ENCODE measurements around the gene OR52E6.

The OR52E6 gene

GRCh38 chr11:5841797-5842196 is at the start of gene OR52E6:
Gene OR52E6 (minus strand): TSS chr11:5841897. CDS start chr11:5841897, 0 bp downstream.
- DNase-seq (ENCODE audit: low read depth in 2 of 3, low spot score in 1 of 3), result no peak

GRCh38 chr11:5891216-5891800 is 49.6 kb upstream of the OR52E6 start:
- DNase-seq (ENCODE audit: low read depth in 2 of 3, low spot score in 1 of 3), result no peak

DNA sequence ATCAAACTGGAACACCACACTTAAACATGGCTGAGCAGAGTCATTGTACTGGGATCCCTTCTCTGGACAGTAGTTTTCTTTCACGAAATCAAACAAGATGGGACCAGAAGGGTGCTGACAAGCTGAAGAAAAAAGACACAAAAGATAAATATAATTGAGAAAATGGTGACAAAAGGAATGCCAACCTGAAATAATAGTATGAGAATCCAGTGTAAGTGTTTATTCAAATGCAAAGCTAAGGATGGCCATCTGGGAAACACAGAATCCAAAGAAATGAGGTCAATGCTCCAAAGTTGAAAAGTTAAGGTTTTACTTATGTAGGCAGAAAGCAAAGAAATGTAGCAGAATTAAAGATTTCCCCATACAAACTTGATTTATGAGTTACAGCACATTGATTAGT is 46.0 kb upstream of the OR52E6 start:
- DNase-seq (ENCODE audit: low read depth in 2 of 3, low spot score in 1 of 3), result no peak

GRCh38 chr11:5887172-5887571 is 45.5 kb upstream of the OR52E6 start:
- no peak for DNase-seq (ENCODE audit: low read depth in 2 of 3, low spot score in 1 of 3)

- DNase-seq (ENCODE audit: low read depth in 2 of 3, low spot score in 1 of 3), result no peak
These were observed 40.1 kb upstream of the OR52E6 start for GRCh38 chr11:5881756-5882155.

DNA sequence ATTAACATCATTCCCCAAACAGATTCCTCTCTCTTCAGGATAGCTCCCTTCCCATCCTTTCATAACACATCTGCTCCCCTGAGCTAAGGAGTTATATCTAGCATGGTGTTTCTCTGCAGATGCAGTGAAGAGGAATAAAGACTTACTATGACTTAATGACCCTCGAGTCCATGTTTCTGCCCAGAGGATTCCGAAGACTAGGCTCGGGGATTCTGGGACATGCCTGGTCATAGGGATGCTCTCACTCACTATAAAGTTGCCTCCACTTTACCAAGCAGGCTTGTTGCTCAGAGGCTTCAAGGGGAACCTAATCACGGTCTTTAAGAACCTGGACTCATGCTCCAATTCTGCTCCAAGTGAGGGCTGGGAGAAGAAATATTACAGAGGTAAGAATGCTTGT is 38.6 kb upstream of the OR52E6 start, which contains the start of gene OR52E4:
OR52E4 (plus strand) TSS at position 301 of the 400 bp plus-strand sequence. CDS start 3,664 bp downstream, outside the sequence.
- DNase-seq (ENCODE audit: low read depth in 2 of 3, low spot score in 1 of 3), result no peak

DNA sequence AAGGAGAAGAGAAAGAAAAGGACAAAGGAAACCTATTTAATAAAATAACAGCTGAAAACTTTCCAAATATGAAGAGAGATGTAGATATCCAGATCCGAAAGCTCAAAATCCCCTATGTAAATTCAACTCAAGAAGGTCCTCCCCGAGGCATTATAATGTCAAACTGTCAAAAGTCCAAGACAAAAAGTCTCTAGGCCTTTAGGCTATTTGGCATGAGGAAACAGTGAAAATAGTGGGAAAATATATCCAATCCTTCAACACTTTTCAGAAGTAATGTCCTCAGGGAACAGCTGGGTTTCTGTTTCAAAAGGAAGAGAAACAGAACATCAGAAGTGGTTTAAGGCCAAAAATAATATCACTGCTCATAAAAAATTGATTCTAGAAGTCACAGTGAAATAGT is 36.9 kb upstream of the OR52E6 start:
- no peak for DNase-seq (ENCODE audit: low read depth in 2 of 3, low spot score in 1 of 3)

- no peak for DNase-seq (ENCODE audit: low read depth in 2 of 3, low spot score in 1 of 3)
These were observed 24.1 kb upstream of the OR52E6 start for GRCh38 chr11:5865826-5866225.

GRCh38 chr11:5857590-5857989 is 15.9 kb upstream of the OR52E6 start, which contains the start of gene OR52E8:
Gene OR52E8 (minus strand): TSS chr11:5857690. CDS start chr11:5857690, 0 bp downstream.
- no peak for DNase-seq (ENCODE audit: low read depth in 2 of 3, low spot score in 1 of 3)

GRCh38 chr11:5851002-5851401 is 9.3 kb upstream of the OR52E6 start:
- DNase-seq (ENCODE audit: low read depth in 2 of 3, low spot score in 1 of 3), result no peak

DNA sequence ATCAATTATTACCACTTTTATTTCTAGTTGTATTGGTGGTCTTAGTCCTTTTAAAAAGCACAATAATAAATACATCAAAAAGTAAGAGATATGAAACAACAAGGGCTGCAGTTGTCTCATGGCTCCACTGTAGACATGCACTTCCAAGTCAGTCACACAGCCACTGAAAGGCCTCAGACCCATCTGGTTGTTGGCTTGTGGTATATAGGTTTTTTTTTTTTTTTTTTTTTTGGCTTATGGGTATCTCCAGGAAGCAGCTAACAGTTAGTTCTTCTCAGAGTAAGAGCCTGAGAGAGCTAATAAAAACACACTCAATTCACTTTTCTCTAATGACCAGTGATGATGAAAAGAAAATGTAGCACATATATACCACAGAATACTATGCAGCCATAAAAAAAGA is 6.0 kb upstream of the OR52E6 start:
- no peak for DNase-seq (ENCODE audit: low read depth in 2 of 3, low spot score in 1 of 3)

GRCh38 chr11:5846701-5847100 is 5.0 kb upstream of the OR52E6 start:
- no peak for DNase-seq (ENCODE audit: low read depth in 2 of 3, low spot score in 1 of 3)

- DNase-seq (ENCODE audit: low read depth in 2 of 3, low spot score in 1 of 3), result no peak
These were observed 4.0 kb downstream of the OR52E6 start for GRCh38 chr11:5837695-5838094.

DNA sequence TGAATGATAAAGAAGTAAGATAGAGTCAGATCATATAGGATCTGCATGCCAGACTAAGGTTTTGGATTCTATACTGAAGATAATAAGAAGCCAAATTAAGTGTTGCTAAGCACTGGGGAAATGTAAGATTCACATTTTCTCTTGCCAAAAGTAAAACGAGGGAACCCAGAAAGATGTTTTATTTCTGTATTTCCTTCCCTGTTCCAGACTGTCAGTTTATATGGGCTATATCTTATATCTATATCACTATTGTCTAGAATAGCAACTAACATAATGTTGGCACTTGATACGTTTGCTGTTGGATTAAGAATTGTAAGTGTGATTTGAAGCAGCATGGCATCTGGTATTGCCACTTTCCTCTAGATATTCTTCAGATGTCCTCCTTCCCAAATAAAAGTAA is 8.3 kb downstream of the OR52E6 start:
- DNase-seq (ENCODE audit: low read depth in 2 of 3, low spot score in 1 of 3), result no peak

GRCh38 chr11:5831196-5831829 is 10.4 kb downstream of the OR52E6 start:
- no peak for DNase-seq (ENCODE audit: low read depth in 2 of 3, low spot score in 1 of 3)

- DNase-seq (ENCODE audit: low read depth in 2 of 3, low spot score in 1 of 3), result no peak
These were observed 23.3 kb downstream of the OR52E6 start for GRCh38 chr11:5818245-5818886.

GRCh38 chr11:5815534-5815933 is 26.2 kb downstream of the OR52E6 start:
- no peak for DNase-seq (ENCODE audit: low read depth in 2 of 3, low spot score in 1 of 3)

GRCh38 chr11:5809905-5810795 is 31.5 kb downstream of the OR52E6 start:
- DNase-seq (ENCODE audit: low read depth in 2 of 3, low spot score in 1 of 3), result no peak

DNA sequence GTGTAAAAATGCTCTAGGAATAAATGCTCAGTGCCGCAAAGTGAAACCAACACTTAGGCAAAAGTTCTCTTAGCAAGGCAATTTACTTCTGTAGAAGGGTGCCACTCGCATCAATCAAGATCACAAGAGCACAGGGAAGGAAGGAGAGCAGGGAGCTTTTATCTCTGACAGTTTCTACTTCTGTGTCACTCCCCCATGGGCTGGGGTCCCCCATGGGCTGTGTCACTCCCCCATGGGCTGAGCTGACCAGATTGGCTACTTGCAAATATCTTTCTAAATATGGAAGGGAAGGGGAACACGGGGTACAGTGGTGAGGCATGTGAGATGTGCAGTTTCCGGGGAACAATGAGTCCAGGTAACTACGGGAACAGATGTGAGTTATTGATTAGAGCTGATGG is 32.6 kb downstream of the OR52E6 start:
- DNase-seq (ENCODE audit: low read depth in 2 of 3, low spot score in 1 of 3), result no peak

DNA sequence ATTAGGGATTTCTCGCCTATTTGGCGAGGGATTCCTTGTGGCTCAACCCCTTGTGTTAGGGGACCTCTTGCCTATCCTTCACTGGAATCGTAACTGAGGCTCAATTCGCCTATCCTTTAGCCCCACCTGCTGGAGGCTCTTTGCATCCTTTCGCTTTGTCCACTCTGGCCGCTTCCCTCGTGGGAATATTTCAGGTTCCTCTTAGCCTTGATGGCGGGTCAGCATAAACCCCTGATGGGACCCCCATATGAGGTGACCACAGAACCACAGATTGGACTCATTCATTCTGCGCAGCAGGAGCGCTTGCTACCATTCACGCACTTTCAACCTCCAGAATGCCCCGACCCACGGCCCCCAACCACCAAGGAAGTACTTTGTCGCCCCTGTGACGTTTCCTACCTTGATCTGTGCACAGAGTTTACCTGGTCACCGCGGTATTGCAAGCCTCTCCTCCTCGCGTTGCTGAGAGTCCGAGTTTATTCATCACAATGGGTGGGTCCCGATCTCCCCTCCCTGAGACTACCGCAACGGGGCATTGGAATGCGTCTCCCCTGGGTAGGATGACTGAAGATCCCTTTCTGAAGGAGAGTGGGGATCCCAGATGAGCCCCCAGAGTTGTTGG is 33.1 kb downstream of the OR52E6 start, which contains the start of gene OR52N2:
OR52N2 (plus strand) TSS at position 425 of the 622 bp plus-strand sequence. CDS start 11,412 bp downstream, outside the sequence.
- peak; percentile 34 to 74 (median 53) for DNase-seq (ENCODE audit: low read depth in 2 of 3, low spot score in 1 of 3)

DNA sequence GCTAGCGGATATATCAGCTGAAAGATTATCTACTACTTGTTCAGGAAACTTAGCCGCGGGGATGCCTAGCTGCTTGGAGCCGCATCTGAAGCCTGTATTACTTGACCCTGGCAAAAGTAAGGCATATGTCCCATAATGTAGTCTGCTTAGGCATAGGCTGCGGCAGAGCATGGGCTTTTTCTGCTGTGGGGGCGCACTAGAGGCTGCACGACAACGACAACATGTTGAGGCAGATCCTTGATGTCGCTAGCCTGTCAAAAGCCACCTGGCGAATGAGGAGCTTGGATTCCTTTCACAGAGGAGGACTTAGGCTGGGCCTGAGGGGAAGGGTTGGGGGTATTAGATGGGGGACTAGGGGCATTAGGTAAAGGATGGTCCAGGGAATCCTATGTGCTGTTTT is 34.1 kb downstream of the OR52E6 start:
- no peak for DNase-seq (ENCODE audit: low read depth in 2 of 3, low spot score in 1 of 3)
